ENCODE measurements around the gene PHKA2. TPM values are rescaled to one million over a fixed set of nuclear protein-coding genes. Genes with fewer than 3 reads are reported as not detected.
"Not testable (repeated sequence)": the region's sequence is repeated elsewhere in the genome, so short reads cannot be mapped to it uniquely, and the experiment has no call there.

PHKA2 gene, protein sequence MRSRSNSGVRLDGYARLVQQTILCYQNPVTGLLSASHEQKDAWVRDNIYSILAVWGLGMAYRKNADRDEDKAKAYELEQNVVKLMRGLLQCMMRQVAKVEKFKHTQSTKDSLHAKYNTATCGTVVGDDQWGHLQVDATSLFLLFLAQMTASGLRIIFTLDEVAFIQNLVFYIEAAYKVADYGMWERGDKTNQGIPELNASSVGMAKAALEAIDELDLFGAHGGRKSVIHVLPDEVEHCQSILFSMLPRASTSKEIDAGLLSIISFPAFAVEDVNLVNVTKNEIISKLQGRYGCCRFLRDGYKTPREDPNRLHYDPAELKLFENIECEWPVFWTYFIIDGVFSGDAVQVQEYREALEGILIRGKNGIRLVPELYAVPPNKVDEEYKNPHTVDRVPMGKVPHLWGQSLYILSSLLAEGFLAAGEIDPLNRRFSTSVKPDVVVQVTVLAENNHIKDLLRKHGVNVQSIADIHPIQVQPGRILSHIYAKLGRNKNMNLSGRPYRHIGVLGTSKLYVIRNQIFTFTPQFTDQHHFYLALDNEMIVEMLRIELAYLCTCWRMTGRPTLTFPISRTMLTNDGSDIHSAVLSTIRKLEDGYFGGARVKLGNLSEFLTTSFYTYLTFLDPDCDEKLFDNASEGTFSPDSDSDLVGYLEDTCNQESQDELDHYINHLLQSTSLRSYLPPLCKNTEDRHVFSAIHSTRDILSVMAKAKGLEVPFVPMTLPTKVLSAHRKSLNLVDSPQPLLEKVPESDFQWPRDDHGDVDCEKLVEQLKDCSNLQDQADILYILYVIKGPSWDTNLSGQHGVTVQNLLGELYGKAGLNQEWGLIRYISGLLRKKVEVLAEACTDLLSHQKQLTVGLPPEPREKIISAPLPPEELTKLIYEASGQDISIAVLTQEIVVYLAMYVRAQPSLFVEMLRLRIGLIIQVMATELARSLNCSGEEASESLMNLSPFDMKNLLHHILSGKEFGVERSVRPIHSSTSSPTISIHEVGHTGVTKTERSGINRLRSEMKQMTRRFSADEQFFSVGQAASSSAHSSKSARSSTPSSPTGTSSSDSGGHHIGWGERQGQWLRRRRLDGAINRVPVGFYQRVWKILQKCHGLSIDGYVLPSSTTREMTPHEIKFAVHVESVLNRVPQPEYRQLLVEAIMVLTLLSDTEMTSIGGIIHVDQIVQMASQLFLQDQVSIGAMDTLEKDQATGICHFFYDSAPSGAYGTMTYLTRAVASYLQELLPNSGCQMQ
- 5.6 and 9.1 TPM in 2 replicates for total RNA-seq
- 8.1 TPM for polyA plus RNA-seq (2012)

DNA sequence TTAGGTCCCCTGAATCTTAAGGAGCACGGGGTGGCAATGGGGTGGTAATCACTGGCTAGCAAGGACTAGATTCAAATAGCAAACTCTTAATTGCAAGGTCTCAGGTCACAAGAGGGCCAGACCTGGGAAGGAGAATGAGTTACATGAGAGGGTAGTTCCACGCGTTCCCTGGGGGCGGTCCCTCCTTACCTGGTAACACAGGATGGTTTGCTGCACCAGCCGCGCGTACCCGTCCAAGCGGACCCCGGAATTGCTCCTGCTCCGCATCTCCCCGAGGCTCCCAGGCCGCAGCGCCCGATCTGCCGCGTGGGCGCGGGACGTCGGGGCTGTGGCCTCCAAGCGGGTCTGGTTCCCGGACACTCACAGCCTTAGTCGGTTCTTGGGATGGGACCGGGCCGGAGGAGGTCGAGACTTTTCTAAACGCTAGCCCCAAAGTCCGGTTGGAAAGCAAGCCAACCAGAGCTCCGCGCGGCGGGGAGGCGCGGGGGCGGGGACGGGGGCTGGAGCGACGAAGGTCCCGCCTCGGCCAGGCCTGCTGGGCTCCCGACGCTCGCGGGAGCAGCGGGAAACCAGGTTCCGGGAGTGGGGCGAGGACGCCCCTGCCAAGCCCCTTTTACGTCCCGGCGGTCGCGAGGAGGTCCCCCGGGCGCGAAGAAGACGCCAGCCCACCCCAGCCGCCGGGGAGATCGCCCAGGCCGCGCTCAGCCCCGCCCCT, at the start of gene PHKA2:
TSS of gene PHKA2 (minus strand) at position 449 of the 715 bp plus-strand sequence. CDS start at position 267, 182 bp downstream.
- peak; percentile 61 for DNase-seq (ENCODE audit: low read depth)

DNA sequence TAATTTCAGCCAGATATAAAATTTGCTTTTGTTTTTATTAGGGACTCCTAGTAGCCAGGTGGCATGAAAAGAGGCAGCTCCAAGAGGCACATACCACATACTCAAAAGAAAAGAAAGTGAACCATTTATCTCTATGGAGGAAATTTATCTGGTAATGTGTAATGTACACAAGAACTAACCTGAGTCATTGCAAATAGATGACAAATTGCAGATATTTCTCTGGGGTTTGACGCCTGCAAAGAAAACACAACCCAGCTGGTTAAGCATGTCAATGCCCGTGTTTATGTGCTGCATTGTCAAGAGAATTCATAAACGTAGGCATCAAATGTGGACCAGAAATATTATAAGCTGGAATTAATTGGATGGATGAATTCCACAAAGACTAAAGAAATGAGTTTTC, 46.9 kb upstream of the PHKA2 start:
- no peak for DNase-seq (ENCODE audit: low read depth)

DNA sequence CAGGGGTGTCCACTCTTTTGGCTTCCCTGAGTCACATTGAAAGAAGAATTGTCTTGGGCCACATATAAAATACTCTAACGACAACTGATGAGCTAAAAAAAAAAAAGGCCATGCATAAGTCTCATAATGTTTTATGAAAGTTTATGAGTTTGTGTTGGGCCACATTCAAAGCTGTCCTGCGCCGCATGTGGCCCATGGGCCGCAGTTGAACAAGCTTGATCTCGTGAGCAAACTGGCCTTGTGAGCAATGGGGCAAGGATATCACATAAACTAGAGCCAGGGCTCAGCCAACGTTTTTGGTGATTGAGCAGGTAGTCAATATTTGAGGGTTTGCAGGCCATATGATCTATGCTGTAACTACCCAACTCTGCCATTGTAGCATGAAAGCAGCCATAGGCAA, 44.6 kb upstream of the PHKA2 start:
- no peak for DNase-seq (ENCODE audit: low read depth)

DNA sequence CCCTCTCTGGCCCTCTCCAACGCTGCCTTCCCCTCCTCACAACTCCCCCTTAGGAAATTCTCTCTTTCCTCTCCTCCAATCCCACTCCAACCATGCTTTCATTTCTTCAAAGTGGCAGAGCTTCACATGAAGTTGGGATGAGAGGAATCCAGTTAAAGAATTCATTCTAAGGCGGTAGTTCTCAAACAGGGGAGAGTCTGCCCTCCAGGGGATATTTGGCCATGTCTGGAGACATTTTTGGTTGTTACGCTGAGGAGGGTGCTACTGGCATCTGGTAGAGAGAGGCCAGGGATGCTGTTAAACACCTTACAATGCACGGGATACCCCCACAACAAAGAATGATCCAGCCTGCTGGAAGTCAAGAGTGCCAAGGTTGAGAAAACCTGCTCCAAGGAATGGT, 40.5 kb upstream of the PHKA2 start:
- DNase-seq (ENCODE audit: low read depth) = no peak

DNA sequence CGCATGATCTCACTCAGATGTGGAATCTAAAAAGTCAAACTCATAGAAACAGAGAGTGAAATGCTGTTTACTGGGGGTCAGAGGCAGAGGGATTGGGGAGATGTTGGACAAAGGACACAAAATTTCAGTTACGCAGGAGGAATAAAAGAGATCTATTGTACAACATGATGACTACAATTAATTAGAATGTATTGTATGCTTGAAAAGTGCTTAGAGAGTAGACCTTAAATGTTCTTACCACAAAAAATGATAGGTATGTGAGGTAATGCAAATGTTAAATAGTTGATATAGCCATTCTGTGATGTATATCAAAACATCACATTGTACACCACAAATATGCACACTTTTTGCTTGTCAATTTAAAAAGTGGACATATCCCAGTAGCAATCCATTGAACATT, 36.1 kb upstream of the PHKA2 start:
- DNase-seq (ENCODE audit: low read depth) = no peak

DNA sequence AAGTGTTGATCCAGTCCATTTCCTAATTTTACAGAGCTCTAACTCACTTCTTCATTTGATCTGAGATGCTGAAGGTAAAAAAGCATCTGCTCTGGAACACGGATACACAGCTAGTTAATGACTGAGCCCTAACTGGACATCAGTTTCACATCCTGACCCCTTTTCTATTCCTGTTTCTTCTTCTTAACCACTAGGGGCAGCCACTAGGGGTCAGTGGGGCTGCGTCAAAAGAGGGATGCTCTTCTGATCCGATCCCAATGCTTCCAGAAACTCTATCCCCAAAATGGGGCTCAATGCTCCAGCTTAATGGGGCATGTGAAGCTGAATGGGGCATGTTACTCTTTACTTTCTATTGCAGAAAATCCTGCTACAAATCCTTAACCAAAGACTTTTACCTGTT, 33.4 kb upstream of the PHKA2 start:
- peak; percentile 18 for DNase-seq (ENCODE audit: low read depth)

DNA sequence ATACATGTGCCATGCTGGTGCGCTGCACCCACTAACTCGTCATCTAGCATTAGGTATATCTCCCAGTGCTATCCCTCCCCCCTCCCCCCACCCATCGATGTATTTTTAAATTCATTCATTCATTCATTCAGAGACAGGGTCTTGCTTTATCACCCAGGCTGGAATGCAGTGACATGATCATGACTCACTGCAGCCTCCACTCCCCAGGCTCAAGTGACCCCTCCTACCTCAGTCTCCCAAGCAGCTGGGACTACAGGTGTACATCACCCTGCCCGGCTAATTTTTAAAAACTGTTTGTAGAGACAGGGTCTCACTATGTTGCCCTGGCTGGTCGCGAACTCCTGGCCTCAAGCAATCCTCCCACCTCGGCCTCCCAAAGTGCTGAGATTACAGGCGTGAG, 32.7 kb upstream of the PHKA2 start:
- not testable (repeated sequence) for DNase-seq (ENCODE audit: low read depth)

DNA sequence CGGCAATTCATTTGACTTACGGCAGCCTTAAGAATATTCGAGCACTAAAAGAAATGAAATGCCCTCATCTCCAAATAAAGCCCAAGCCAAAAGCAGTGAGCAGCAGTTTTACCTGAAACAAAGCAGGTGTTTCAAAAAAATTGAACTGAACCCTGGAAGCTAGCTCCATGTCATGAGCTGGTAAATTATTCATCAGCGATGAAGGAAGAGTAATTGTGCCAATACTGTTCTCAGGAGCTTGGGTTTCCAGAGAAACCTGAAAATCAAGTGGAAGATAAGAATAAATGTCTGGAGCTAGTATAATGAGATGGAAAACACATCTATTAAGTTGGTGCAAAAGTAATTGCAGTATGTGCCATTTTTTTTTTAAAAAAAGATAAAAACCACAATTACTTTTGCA, 24.0 kb upstream of the PHKA2 start:
- DNase-seq (ENCODE audit: low read depth) = no peak

DNA sequence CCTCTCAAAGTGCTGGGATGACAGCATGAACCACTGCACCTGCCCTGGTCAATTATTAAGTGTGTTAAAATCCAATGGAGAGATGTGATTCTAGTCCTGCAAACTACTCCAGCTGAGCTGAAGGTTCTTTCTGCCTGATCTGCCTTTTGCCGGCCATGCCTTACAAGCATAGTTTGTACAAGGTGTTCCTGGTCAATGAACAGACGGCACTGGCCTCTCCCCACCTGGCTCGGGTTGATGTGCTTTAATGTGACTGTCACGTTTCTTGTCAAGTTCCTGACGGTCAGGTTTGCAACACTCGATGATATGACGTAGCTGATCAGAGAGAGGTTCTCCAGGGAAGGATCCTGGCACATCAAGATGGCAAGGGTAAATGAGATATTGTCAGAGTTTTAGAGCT, 23.1 kb upstream of the PHKA2 start:
- no peak for DNase-seq (ENCODE audit: low read depth)

DNA sequence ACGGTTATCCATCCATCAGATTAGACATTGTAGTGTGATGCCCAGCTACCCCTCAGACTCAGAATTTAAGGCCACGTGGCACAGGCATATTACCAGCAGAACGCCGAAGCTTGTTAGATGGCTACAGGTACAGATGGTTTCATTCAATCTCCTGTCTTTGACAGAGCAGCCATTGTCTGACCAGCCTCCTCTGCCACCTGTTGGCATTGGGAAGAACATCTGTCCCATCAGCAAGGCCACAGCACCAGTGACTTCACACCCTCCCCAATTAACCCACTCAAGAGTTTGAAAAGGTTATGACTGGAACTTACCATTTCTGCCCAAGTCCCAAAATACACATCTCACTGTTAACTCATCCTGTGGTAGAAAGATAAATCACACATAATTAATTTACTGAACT, 22.0 kb upstream of the PHKA2 start:
- DNase-seq (ENCODE audit: low read depth) = no peak

DNA sequence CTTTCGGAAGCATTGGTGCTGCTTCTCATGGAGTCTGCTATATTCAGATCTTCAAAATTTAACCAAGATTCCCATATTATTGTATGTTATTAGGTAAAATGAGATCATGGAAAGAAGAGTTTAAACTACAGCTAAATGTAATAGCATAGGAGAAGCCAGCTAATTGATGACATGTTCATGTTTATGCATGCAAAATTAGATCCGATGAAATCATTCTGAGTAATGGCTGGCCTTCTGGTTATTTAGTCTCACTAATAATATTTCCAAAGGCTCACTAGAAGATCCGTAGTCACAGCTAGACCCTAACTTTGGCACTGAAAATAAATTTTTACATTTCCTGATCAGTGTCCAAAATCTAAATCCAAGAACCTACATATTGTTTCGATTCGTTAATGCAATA, 19.8 kb upstream of the PHKA2 start:
- DNase-seq (ENCODE audit: low read depth) = no peak

DNA sequence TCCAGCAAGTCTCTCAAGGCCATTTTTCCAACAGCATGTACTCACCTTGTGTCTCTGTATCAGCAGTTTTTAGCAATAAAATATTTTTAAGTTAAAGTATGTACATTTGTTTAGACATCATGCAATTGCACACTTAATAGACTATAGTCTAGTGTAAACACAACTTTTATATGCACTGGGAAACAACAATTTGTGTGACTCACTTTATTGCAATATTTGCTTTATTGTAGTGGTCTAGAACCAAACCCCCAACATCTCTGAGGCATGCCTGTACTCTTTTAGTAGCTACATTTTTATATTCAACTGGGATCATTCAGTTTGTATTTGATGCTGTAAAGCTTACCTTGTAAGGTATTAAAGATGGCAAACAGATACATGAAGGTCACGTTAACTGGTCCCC, 14.7 kb upstream of the PHKA2 start:
- no peak for DNase-seq (ENCODE audit: low read depth)

DNA sequence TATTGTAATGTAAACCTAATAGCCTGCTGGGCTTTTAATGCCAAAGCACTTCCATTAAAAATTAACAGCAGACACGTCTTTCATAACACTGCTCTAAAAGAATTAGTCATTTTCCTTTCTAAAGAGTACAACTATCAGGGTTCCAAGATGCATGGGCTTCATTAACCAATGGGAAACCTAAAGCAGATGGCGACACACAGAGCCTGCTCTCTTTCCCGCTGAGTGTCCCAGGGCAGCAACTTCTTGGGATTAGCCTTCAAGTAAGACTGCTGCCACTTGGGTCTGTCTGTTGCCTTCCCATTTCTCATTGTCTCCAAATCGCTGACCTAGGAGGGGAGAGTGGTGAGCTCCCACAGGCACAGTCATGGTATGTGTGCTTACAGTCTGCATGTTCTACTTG, 14.0 kb upstream of the PHKA2 start:
- DNase-seq (ENCODE audit: low read depth) = no peak

DNA sequence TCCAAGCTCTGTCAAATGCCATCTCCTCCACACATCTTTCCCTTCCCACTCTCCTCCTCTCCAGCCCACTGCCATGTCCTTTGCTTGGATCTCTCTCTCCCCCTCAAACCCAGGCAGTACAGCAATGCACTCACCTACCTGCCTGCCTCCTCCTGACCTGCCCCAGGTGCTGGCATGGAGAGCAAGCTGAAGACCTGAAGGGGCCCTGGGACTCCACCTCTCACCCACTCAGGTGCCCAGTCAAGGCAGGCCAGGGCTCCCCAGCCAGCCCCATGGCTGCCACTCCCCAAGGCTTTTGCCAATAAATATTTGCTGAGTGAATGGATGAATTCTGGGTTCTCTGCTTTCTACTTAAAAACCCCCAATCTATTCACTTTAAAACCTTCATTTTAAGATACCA, 12.6 kb upstream of the PHKA2 start:
- DNase-seq (ENCODE audit: low read depth) = no peak

DNA sequence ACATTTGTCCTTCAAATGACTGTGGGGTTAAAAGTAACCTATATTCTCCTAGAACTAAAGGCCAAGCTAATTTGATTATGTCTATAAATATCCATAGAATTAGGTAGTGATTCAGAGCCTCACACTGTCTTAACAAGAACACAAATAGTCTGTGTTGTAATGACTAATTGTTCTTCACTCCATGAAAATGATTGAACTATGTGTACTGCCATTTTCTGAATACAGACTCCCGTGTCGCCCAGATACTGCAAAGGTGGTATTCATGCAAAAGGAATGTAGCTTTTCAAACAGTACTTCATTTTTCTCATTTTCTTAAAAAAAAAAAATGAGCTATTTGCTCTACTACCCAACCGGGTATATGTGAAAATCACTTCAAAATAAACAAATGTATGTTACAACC, 11.3 kb upstream of the PHKA2 start:
- DNase-seq (ENCODE audit: low read depth) = no peak

DNA sequence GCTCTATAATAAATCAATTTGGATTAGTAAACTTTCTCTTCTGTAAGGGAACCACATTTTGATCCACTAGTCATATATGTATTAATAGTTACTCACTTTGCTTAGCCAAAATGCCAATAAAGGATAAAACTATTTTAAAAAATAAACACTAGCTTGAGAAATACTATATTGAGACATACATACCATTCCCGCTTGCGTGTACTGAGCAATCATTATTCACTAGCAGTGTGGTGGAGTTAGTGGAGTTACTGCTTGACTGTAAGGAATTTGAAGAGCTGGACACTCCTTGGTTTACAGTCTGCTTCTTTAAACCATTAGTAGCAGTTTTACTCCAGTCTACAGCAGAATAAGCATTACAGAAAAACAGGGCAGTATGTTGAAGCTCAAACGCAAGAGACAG, 10.8 kb upstream of the PHKA2 start:
- no peak for DNase-seq (ENCODE audit: low read depth)

DNA sequence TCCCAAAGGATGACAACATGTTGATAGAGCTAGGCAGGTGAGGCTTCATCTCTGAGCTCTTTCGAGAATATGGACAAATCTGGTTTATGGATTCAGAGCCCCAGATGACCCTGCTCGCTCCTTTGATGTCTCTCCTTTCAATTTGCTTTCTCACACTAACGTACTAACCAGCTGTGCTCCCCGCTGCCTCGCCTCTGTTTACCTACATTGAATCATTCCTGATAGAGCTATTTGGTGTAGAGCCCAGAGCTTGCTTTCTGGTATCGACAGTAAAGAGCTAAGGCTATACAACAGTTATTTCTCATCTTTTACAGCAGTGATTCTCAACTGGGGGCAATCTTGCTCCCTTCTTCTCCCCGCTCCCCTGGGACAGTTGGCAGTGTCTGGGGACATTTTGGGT, 8.9 kb upstream of the PHKA2 start:
- DNase-seq (ENCODE audit: low read depth) = no peak

DNA sequence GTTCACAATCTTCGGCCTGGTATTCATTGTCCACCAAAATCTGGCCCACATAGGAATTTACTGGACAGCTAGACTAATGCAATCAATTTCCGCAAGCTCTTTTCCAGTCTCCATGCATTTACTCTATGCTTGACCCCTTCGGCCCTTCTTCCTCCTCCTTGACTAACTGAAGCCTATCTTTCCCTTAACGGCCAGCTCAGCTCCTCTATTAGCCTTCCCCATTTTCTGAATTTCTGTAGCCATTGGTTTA, 1.2 kb upstream of the PHKA2 start:
- no peak for DNase-seq (ENCODE audit: low read depth)

DNA sequence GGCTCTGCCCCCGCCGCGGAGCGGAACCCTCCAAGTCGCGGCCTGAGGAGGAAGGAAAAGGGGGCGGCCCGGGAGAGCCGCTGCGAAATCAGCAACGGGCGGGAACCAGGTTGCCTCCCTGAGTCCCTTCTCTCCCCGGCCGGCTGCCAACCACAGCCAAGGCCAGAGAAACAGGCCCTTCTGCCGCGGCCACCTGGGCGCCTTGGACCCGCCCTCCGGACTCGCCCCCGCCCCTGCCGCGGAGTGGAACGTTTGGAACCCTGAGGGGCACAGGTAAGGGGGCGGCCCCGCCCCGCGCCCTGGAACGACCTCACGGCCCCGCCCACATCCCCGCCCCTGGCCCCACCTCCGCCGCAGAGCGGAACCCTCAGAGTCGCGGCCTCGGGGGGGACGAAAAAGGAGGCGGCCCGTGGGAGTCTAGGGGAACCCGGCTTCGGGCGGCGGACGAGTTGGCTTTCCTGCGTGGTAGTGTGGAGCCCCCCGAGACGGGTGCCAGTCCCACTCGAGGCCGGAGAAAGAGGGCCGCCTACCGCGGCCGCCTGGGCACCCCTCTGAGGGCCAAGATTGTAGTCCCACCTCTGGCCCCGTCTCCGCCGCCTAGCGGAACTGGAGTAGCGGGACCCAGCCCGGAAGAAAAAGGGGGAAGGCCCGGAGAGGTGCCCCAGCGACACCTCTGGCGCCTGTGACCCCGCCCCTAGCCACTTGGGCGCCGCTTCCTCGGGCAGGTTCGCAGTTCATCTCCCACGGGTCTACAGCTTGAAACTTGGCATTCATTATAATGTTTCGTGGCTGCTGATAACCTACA, 669 bp upstream of the PHKA2 start:
- peak; percentile 79 for DNase-seq (ENCODE audit: low read depth)

DNA sequence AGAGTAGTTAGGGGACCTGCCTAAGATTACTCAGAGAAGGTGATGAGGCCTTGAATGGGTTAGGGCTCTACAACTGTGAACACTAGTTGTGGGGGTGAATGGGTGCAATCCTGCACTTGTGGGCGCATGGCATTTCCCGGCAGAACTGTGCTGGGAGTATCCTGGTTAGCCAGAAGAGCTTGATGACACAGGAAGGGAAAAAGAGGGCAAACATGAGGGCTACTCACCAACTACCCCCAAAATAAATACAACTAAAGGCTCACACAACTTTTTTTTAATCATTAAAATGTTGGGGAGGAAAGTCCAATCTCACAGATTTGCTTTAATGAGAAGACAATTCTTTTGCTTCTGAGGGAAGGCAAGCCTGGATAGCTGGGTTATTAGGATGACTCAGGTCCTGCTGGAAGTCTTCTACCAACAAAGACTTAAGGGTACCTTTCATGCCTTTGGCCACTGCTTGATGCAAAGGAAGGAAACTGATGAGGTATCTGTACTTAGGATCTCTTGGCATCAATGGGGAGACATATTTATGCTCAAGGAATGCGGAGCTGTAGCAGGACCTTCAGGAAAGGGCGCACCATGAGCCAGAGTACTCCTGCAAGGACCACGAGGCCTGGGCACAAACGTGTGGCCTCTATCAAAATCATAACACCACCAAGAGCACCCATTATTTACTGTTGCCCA, 2.6 kb downstream of the PHKA2 start:
- no peak for DNase-seq (ENCODE audit: low read depth)

All from myocyte (in vitro differentiated cells).